HFF-Myc (cell line): ENCODE data around the gene TSPAN17.

Experiments
- DNase-seq: peaks from one replicate; pipeline ENCODE4 v3.0.0-alpha.2; 2011; ENCODE audit warnings: low read depth; ENCODE audit errors: extremely low read depth
- H3K4me3 ChIP-seq: replicated peaks from 2 replicates; pipeline ENCODE4 v1.5.1; 2011; ENCODE audit warnings: low read depth, mild to moderate bottlenecking, control low read depth, low read length
- TF ChIP-seq, protein P1 (sequence below): IDR thresholded peaks from 2 replicates; pipeline ENCODE4 v1.5.1; 2012; ENCODE audit warnings: mild to moderate bottlenecking, low read depth, low read length, control low read depth; ENCODE audit errors: missing control alignments

The TSPAN17 gene

DNA sequence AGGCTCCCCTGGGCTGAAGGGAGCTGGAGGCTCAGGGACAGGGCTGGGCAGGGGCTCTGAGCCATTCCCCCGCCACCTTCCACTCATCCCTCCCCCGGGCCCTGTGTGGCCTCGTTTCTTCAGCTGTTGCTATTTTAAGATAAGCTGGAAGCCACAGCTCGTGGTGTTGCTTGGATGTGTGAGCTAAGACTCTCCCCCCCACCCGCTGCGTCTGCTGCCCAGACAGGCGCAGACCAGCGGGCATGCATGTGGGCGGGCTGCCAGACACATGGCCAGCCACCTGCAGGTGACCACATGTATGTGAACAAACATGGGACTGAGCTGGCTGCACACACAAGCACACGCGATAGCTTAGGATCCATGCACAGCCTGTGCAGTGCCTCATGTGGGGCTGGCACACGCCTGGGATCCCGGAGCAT lies 25.6 kb upstream of the TSPAN17 start:
- TF ChIP-seq, protein P1, sequence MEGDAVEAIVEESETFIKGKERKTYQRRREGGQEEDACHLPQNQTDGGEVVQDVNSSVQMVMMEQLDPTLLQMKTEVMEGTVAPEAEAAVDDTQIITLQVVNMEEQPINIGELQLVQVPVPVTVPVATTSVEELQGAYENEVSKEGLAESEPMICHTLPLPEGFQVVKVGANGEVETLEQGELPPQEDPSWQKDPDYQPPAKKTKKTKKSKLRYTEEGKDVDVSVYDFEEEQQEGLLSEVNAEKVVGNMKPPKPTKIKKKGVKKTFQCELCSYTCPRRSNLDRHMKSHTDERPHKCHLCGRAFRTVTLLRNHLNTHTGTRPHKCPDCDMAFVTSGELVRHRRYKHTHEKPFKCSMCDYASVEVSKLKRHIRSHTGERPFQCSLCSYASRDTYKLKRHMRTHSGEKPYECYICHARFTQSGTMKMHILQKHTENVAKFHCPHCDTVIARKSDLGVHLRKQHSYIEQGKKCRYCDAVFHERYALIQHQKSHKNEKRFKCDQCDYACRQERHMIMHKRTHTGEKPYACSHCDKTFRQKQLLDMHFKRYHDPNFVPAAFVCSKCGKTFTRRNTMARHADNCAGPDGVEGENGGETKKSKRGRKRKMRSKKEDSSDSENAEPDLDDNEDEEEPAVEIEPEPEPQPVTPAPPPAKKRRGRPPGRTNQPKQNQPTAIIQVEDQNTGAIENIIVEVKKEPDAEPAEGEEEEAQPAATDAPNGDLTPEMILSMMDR, result no peak
- no peak for DNase-seq
- H3K4me3 ChIP-seq, result no peak overlapping the region

DNA sequence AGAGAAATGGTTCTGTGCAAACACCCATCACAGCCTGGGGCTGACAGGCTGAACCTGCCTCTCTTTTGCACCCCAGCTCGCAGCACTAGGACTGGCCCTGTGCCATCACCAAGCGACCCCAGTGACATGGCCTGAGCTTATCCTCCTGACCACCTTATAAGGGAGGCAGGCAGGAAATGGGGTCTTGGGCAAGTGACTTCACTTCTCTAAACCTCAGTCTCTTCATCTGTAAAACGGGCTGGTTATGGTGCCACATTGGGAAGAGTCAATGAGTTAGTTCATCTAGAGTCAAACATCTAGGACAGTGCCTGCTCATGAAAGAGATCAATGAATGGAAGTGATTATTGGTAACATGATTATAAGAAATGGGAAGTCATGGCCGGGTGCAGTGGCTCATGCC lies 23.1 kb upstream of the TSPAN17 start:
- TF ChIP-seq, protein P1, result no peak
- DNase-seq, result no peak
- H3K4me3 ChIP-seq, result no peak overlapping the region

DNA sequence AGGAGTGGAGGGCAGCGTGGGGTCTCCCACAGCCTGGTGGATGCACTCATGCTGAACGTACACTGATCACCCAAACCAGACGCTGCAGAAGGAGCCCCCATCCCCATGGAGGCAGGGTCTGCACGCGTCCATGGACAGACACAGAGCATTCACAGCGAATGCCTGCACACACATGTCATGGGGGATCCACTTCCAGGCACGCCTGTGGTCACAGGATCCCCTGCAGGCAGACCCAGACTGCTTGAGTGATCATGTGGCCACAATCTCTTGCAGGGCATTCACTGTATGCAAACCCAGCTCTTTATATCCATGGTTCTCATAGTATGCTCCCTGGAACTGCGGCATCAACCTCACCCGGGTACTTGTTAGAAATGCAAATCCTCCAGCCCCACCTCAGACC lies 22.3 kb upstream of the TSPAN17 start:
- TF ChIP-seq, protein P1, result no peak
- no peak for DNase-seq
- no peak overlapping the region for H3K4me3 ChIP-seq

DNA sequence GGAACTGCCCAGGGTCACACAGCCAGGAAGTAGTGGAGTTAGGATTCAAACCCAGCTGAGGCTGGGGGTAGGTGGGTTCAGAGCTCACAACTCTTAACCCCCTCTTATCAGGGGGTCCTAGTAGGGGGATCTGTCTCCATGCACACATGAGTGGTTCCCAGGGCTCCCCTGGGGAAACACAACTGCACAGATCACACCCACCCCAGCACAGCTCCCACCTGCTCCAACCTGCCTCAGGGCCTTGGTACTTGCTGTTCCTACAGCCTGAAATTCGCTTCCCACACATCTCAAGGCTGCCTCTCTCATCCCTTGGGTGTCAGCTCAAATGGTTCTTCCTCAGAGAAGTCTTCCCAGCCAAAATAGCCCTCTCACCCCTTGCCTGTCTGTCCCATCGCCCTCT lies 21.8 kb upstream of the TSPAN17 start:
- H3K4me3 ChIP-seq, result no peak overlapping the region
- DNase-seq, result no peak
- TF ChIP-seq, protein P1, result no peak

DNA sequence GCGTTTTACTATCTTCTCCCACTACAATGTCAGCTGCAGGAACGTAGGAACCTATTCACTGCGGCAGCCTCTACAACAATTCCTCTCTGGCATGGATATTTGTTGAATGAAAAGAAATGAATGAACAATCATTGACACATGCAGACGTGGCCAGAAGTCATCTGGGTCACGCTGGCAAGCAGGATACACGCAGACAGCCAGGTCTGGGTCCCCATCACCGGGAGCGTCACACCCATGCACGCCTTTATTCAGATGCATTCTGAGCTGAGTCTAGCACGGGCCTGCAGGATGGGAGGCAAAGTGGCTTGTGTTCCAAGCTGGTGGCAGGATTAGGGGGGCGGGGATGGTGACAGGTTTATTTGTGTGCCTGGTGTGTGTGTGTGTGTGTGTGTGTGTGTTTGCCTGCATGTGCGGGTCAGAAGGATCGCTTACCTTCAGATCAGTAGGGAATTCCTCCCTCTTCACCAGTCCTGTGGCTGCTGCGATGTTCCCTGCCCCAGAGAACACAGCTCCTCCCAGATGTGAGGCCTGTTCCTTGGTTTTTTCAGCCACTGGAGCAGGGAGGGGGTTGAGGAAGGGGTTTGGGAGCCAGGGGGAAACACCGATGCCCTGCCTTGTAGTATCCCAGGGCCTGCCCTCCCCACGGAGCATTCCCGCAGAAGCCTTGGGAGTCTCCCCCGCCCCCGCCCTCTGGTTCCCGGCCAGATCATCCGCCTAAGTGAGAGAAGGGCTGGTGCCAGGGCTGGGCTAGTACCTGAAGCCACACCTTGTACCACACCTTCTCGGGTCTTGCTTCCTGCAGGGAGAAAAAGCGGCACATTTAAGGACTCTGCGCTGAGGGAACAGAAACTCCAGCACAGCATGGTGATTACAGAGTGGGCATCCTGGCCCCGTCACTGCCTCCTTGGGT lies 21.1 kb upstream of the TSPAN17 start:
- no peak overlapping the region for H3K4me3 ChIP-seq
- TF ChIP-seq, protein P1, result no peak
- no peak for DNase-seq

DNA sequence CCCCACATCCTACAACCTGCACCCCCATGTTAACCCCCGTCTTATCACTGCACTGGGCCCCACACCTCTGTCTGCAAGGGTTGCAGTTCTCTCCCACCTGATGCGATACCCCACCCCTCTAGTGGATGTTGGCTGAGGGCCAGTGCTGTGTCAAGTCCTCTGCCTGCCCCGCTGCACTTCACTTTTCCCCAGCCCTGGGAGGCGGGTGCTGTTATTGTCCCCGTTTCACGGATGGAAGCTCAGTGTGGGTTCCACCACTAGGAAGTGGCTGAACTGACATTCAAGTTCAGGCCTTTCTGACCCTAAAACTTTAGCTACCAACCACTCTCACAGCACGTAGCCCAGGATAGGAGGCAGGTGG lies 20.4 kb upstream of the TSPAN17 start:
- TF ChIP-seq, protein P1, result no peak
- DNase-seq, result no peak
- H3K4me3 ChIP-seq, result no peak overlapping the region

DNA sequence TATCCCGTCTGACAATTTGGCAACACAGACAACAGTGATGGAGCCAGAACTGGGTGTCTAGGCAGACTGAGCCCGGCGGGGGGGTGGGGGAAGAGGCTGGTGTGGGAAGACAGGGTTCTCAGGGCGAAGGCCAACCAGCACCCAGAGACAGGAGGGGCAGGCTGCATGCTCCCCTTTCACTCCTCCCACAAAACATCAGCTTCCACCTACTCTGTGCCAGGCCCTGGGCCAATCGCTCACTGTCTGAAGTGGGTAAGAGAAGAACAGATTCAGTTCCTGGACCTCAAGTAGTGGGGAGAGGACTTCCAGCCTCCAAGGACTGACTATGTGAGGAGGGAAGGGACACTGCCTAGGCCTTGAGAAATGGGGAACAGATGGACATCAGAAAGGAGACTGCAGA lies 19.7 kb upstream of the TSPAN17 start:
- no peak overlapping the region for H3K4me3 ChIP-seq
- TF ChIP-seq, protein P1, result no peak
- DNase-seq, result no peak
